Renal cortical epithelial cell (primary cell): ENCODE results near the gene GABARAPL2. TPM values are rescaled to one million over a fixed set of nuclear protein-coding genes. Genes with fewer than 3 reads are reported as not detected.

ENCODE experiments used
- total RNA-seq: library from RNA; depleted of rRNA; stranded (reverse); fragments of >200 nt; gene quantifications from 2 replicates; pipeline ENCODE4 v1.2.3, GENCODE V29; 2014

Gene GABARAPL2
- total RNA-seq, 1 donor from 2014 or later = 101 TPM

Other genes with a start within 250 kb of the GABARAPL2 start
- gene CFDP1, start 132.9 kb upstream of the GABARAPL2 start, total RNA-seq = 39.6 and 96.2 TPM in 2 replicates
- 28.8 and 30.9 TPM in 2 replicates for gene TMEM170A, start 101.7 kb upstream of the GABARAPL2 start, total RNA-seq
- gene CHST6, start 70.9 kb upstream of the GABARAPL2 start, total RNA-seq = 1.1 and 1.4 TPM in 2 replicates
- gene CHST5, start 30.3 kb upstream of the GABARAPL2 start, total RNA-seq = 0.05 TPM in 1 of 2 replicates, not detected in the other
- 9.7 and 18.3 TPM in 2 replicates for gene TMEM231, start 10.1 kb upstream of the GABARAPL2 start, total RNA-seq
- 67.9 and 97.7 TPM in 2 replicates for gene ADAT1, start 56.9 kb downstream of the GABARAPL2 start, total RNA-seq
- gene KARS1, start 81.3 kb downstream of the GABARAPL2 start, total RNA-seq = 144 and 236 TPM in 2 replicates
- gene TERF2IP, start 81.4 kb downstream of the GABARAPL2 start, total RNA-seq = 31.8 and 35.7 TPM in 2 replicates
- gene CPHXL2, start 110.6 kb downstream of the GABARAPL2 start, total RNA-seq = not detected in 2 replicates
- not detected in 2 replicates for gene DUXB, start 135.1 kb downstream of the GABARAPL2 start, total RNA-seq
- gene CPHXL, start 160.1 kb downstream of the GABARAPL2 start, total RNA-seq = not detected in 2 replicates